WTC11 (cell line): Measurements from ENCODE around the gene TRIM45.

Experiments used
- ATF1 ChIP-seq: sonication (generic); formaldehyde crosslinking; IDR thresholded peaks from 2 replicates; pipeline ENCODE4 v1.8.1; 2023; ENCODE audit warnings: mild to moderate bottlenecking, moderate library complexity, missing genetic modification reagents
- FOXK1 ChIP-seq: sonication (generic); formaldehyde crosslinking; IDR thresholded peaks from 2 replicates; pipeline ENCODE4 v1.8.0; 2022; ENCODE audit warnings: mild to moderate bottlenecking, moderate library complexity, missing genetic modification reagents
- NR3C1 ChIP-seq: sonication (generic); formaldehyde crosslinking; conservative IDR thresholded peaks from 2 replicates; pipeline ENCODE4 v1.8.1; 2023; ENCODE audit warnings: low read depth, mild to moderate bottlenecking, missing genetic modification reagents
- STAT6 ChIP-seq: sonication (generic); formaldehyde crosslinking; conservative IDR thresholded peaks from 2 replicates; pipeline ENCODE4 v1.8.1; 2023; ENCODE audit warnings: mild to moderate bottlenecking, low read depth, missing genetic modification reagents, moderate library complexity
- ZNF512 ChIP-seq: sonication (generic); formaldehyde crosslinking; IDR thresholded peaks from 2 replicates; pipeline ENCODE4 v1.8.1; 2022; ENCODE audit warnings: missing genetic modification reagents, borderline replicate concordance
- TF ChIP-seq, protein P1 (sequence below): sonication (generic); formaldehyde crosslinking; IDR thresholded peaks from 2 replicates; pipeline ENCODE4 v1.8.0; 2022; ENCODE audit warnings: mild to moderate bottlenecking, missing genetic modification reagents
- TF ChIP-seq, protein P2 (sequence below): fragments of 200-600 bp; IDR thresholded peaks from 2 replicates; pipeline ENCODE4 v1.8.0; 2022; ENCODE audit warnings: antibody characterized with exemption
- TF ChIP-seq, protein P3 (sequence below): sonication (generic); formaldehyde crosslinking; IDR thresholded peaks from 2 replicates; pipeline ENCODE4 v1.8.1; 2022; ENCODE audit warnings: low read depth, missing genetic modification reagents, borderline replicate concordance
- TF ChIP-seq, protein P4 (sequence below): sonication (generic); formaldehyde crosslinking; IDR thresholded peaks from 2 replicates; pipeline ENCODE4 v1.8.1; 2022; ENCODE audit warnings: mild to moderate bottlenecking, moderate library complexity, missing genetic modification reagents

DNA sequence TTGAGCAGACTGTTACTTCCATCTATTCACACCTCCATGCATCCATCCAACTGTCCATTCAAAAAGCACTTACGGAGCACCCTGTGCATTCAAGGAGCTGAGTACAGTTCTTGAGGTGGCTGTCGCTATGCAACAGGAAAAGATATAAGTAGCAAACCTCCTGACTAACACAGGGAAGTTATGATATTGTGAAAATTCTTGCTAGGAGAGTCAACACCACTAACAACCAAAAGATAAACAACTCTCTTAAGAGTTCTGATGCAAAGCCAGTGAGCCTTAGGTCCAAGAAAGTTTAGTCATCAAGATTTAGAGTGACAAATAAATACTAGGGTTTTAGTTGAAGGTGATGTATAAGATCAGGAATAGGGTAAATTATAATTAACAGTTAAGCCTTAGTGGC lies 44.5 kb upstream of the TRIM45 start:
- TF ChIP-seq, protein P1, sequence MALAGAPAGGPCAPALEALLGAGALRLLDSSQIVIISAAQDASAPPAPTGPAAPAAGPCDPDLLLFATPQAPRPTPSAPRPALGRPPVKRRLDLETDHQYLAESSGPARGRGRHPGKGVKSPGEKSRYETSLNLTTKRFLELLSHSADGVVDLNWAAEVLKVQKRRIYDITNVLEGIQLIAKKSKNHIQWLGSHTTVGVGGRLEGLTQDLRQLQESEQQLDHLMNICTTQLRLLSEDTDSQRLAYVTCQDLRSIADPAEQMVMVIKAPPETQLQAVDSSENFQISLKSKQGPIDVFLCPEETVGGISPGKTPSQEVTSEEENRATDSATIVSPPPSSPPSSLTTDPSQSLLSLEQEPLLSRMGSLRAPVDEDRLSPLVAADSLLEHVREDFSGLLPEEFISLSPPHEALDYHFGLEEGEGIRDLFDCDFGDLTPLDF (CRISPR knock-in tag) = no peak
- TF ChIP-seq NR3C1 (CRISPR knock-in tag) = no peak
- TF ChIP-seq, protein P2, sequence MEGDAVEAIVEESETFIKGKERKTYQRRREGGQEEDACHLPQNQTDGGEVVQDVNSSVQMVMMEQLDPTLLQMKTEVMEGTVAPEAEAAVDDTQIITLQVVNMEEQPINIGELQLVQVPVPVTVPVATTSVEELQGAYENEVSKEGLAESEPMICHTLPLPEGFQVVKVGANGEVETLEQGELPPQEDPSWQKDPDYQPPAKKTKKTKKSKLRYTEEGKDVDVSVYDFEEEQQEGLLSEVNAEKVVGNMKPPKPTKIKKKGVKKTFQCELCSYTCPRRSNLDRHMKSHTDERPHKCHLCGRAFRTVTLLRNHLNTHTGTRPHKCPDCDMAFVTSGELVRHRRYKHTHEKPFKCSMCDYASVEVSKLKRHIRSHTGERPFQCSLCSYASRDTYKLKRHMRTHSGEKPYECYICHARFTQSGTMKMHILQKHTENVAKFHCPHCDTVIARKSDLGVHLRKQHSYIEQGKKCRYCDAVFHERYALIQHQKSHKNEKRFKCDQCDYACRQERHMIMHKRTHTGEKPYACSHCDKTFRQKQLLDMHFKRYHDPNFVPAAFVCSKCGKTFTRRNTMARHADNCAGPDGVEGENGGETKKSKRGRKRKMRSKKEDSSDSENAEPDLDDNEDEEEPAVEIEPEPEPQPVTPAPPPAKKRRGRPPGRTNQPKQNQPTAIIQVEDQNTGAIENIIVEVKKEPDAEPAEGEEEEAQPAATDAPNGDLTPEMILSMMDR = no peak
- TF ChIP-seq ZNF512 (CRISPR knock-in tag) = no peak
- no peak for TF ChIP-seq ATF1 (CRISPR knock-in tag)
- TF ChIP-seq STAT6 (CRISPR knock-in tag) = no peak
- TF ChIP-seq, protein P3, sequence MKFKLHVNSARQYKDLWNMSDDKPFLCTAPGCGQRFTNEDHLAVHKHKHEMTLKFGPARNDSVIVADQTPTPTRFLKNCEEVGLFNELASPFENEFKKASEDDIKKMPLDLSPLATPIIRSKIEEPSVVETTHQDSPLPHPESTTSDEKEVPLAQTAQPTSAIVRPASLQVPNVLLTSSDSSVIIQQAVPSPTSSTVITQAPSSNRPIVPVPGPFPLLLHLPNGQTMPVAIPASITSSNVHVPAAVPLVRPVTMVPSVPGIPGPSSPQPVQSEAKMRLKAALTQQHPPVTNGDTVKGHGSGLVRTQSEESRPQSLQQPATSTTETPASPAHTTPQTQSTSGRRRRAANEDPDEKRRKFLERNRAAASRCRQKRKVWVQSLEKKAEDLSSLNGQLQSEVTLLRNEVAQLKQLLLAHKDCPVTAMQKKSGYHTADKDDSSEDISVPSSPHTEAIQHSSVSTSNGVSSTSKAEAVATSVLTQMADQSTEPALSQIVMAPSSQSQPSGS (CRISPR knock-in tag) = no peak
- TF ChIP-seq, protein P4, sequence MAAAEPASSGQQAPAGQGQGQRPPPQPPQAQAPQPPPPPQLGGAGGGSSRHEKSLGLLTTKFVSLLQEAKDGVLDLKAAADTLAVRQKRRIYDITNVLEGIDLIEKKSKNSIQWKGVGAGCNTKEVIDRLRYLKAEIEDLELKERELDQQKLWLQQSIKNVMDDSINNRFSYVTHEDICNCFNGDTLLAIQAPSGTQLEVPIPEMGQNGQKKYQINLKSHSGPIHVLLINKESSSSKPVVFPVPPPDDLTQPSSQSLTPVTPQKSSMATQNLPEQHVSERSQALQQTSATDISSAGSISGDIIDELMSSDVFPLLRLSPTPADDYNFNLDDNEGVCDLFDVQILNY (CRISPR knock-in tag) = no peak
- no peak for TF ChIP-seq FOXK1 (CRISPR knock-in tag)
